ENCODE results near the gene NFKBIZ.
"Not testable (repeated sequence)": the region's sequence is repeated elsewhere in the genome, so short reads cannot be mapped to it uniquely, and the experiment has no call there.

NFKBIZ gene

DNA sequence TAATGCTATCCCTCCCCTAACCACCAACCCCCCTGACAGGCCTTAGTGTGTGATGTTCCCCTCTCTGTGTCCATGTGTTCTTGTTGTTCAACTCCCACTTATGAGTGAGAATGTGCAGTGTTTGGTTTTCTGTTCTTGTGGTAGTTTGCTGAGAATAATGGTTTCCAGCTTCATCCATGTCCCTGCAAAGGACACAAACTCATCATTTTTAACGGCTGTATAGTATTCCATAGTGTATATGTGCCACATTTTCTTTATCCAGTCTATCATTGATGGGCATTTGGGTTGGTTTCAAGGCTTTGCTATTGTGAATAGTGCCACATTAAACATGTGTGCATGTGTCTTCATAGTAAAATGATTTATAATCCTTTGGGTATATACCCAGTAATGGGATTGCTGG lies 56.3 kb downstream of the NFKBIZ start:
- in situ Hi-C loops (cut with HindIII; ENCODE audit: low sequenced_read_pairs): not testable (repeated sequence)
